ENCODE results near the gene RAC3.

DNA sequence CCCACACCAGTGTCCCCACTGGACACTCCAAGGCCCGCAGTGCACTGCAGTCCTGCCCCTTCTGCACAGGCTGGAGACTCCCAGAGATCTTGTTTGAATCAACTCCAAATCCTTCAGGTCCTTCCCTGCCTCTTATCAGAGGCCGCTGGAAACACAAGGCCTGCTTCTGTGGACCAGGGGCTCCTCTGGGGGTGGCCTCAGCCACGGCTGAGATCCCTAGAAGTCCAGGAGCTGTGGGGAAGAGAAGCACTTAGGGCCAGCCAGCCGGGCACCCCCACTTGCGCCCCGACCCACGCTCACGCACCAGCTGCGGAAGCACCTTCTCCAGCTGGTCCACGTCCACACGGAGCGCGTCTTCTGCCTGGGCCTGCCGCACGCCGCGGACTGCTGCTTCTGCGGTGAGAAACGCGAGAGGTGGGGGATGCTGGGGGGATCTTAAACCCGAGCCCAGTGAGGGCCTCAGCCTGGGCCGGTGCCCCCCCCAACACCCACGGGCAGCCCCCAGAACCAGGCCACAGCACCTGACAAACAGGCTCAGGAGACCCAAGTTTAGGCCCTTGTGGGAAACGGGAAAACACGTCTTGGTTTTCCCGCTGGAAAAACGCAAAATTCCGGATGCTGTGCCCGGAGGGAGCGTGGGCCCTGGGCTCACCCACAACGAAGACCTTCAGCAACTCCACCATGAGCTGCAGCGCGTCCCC, 12.3 kb upstream of the RAC3 start:
- TF ChIP-seq, protein P1, sequence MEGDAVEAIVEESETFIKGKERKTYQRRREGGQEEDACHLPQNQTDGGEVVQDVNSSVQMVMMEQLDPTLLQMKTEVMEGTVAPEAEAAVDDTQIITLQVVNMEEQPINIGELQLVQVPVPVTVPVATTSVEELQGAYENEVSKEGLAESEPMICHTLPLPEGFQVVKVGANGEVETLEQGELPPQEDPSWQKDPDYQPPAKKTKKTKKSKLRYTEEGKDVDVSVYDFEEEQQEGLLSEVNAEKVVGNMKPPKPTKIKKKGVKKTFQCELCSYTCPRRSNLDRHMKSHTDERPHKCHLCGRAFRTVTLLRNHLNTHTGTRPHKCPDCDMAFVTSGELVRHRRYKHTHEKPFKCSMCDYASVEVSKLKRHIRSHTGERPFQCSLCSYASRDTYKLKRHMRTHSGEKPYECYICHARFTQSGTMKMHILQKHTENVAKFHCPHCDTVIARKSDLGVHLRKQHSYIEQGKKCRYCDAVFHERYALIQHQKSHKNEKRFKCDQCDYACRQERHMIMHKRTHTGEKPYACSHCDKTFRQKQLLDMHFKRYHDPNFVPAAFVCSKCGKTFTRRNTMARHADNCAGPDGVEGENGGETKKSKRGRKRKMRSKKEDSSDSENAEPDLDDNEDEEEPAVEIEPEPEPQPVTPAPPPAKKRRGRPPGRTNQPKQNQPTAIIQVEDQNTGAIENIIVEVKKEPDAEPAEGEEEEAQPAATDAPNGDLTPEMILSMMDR (IDR thresholded peaks at IDR 0.05), result no peak
- TF ChIP-seq POLR2A (IDR thresholded peaks at IDR 0.05; ENCODE audit: low read depth) (no peak), POLR2AphosphoS5 (IDR thresholded peaks at IDR 0.05) (no peak)

Data from esophagus muscularis mucosa (tissue), 3 donors.